GM18505 (cell line): Measurements from ENCODE around the gene AKAP12.

Experiments used
- ATAC-seq: cut with Tn5 transposase; IDR thresholded peaks from one replicate; pipeline ENCODE4 v1.9.1; 2021; ENCODE audit not compliant: unreplicated experiment
- POLR2A ChIP-seq: IDR thresholded peaks from 4 replicates; pipeline ENCODE4 v1.6.1; 2011; ENCODE audit warnings: borderline replicate concordance; ENCODE audit not compliant: insufficient read depth, insufficient read length; ENCODE audit errors: extremely low read depth

Gene AKAP12

GRCh38 chr6:151280859-151281258 is 41.1 kb downstream of the AKAP12 start:
- ATAC-seq: no peak
- no peak for TF ChIP-seq POLR2A

GRCh38 chr6:151284012-151284411 is 44.2 kb downstream of the AKAP12 start:
- TF ChIP-seq POLR2A: no peak
- ATAC-seq: peak; percentile 75

- TF ChIP-seq POLR2A: no peak
- peak; percentile 58 for ATAC-seq
Observed at GRCh38 chr6:151284548-151285017, 44.8 kb downstream of the AKAP12 start.

- no peak for ATAC-seq
- no peak for TF ChIP-seq POLR2A
Observed at GRCh38 chr6:151285122-151285521, 45.4 kb downstream of the AKAP12 start.

- no peak for ATAC-seq
- no peak for TF ChIP-seq POLR2A
Observed at GRCh38 chr6:151286214-151286613, 46.4 kb downstream of the AKAP12 start.

GRCh38 chr6:151288712-151289398 is 49.1 kb downstream of the AKAP12 start:
- TF ChIP-seq POLR2A: no peak
- ATAC-seq: no peak

GRCh38 chr6:151289399-151290007 is 49.7 kb downstream of the AKAP12 start:
- no peak for ATAC-seq
- TF ChIP-seq POLR2A: no peak

GRCh38 chr6:151290877-151291721 is 51.3 kb downstream of the AKAP12 start:
- TF ChIP-seq POLR2A: no peak
- ATAC-seq: no peak

- ATAC-seq: no peak
- no peak for TF ChIP-seq POLR2A
Observed at GRCh38 chr6:151291722-151292059, 51.9 kb downstream of the AKAP12 start.

- ATAC-seq: no peak
Observed at GRCh38 chr6:151292974-151293687, 53.4 kb downstream of the AKAP12 start.

GRCh38 chr6:151293688-151294016 is 53.9 kb downstream of the AKAP12 start:
- no peak for ATAC-seq
- TF ChIP-seq POLR2A: no peak

More at GRCh38 chr6:151292974-151293687, 53.4 kb downstream of the AKAP12 start:
- TF ChIP-seq POLR2A: no peak

GRCh38 chr6:151294561-151295101 is 54.9 kb downstream of the AKAP12 start:
- no peak for ATAC-seq

GRCh38 chr6:151297886-151298285 is 58.1 kb downstream of the AKAP12 start:
- TF ChIP-seq POLR2A: no peak
- ATAC-seq: no peak

More at GRCh38 chr6:151294561-151295101, 54.9 kb downstream of the AKAP12 start:
- TF ChIP-seq POLR2A: no peak

- ATAC-seq: no peak
- no peak for TF ChIP-seq POLR2A
Observed at GRCh38 chr6:151299011-151299410, 59.2 kb downstream of the AKAP12 start.
